GM06990 (cell line): ENCODE data around the gene LRP1.

Experiments used
- DNase-seq: peaks from one replicate; pipeline ENCODE4 v3.0.0-alpha.2; 2011; ENCODE audit not compliant: insufficient read length; ENCODE audit errors: extremely low read depth
- H3K27me3 ChIP-seq: replicated peaks from 2 replicates; pipeline ENCODE4 v1.6.0; 2011; ENCODE audit warnings: low read length; ENCODE audit not compliant: control insufficient read depth, insufficient read depth
- H3K36me3 ChIP-seq: 2 replicates; pipeline ENCODE4 v1.5.1; 2011; ENCODE audit warnings: low read length; ENCODE audit not compliant: control insufficient read depth, insufficient read depth
- H3K4me3 ChIP-seq: replicated peaks from 2 replicates; pipeline ENCODE4 v1.5.1; 2011; ENCODE audit warnings: low read depth, mild to moderate bottlenecking, control low read depth, low read length
- TF ChIP-seq, protein P1 (sequence below): IDR thresholded peaks from 2 replicates; pipeline ENCODE4 v1.5.1; 2011; ENCODE audit warnings: low read length, control low read depth, mild to moderate bottlenecking, inconsistent platforms; ENCODE audit not compliant: insufficient read depth, poor library complexity, severe bottlenecking

The LRP1 gene

DNA sequence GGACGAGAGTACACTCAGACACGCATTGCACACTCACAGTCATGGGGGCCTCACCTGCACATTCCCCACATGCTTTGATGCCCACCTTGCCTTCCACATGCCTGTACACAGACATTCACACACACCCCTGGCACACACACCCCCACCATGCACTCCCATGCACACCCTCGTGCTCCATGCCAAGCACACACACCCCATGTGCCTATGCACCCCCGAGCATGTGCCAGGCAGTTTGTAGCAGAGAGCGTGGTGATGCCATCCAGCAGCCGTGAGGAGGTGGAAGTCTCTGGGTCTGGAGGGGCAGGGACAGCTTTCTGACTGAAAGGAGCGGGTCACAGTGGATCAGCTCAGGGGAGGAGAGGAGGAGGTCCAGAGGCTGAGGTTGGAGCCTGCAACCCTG, 77.6 kb downstream of the LRP1 start:
- TF ChIP-seq, protein P1, sequence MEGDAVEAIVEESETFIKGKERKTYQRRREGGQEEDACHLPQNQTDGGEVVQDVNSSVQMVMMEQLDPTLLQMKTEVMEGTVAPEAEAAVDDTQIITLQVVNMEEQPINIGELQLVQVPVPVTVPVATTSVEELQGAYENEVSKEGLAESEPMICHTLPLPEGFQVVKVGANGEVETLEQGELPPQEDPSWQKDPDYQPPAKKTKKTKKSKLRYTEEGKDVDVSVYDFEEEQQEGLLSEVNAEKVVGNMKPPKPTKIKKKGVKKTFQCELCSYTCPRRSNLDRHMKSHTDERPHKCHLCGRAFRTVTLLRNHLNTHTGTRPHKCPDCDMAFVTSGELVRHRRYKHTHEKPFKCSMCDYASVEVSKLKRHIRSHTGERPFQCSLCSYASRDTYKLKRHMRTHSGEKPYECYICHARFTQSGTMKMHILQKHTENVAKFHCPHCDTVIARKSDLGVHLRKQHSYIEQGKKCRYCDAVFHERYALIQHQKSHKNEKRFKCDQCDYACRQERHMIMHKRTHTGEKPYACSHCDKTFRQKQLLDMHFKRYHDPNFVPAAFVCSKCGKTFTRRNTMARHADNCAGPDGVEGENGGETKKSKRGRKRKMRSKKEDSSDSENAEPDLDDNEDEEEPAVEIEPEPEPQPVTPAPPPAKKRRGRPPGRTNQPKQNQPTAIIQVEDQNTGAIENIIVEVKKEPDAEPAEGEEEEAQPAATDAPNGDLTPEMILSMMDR, result no peak
- DNase-seq, result no peak
- Histone ChIP-seq H3K4me3 (no peak overlapping the region), H3K27me3 (no peaks in the 10 kb centered on the region; the same call in 1 of the 2 replicates), H3K36me3 (no peaks in the 10 kb centered on the region)

DNA sequence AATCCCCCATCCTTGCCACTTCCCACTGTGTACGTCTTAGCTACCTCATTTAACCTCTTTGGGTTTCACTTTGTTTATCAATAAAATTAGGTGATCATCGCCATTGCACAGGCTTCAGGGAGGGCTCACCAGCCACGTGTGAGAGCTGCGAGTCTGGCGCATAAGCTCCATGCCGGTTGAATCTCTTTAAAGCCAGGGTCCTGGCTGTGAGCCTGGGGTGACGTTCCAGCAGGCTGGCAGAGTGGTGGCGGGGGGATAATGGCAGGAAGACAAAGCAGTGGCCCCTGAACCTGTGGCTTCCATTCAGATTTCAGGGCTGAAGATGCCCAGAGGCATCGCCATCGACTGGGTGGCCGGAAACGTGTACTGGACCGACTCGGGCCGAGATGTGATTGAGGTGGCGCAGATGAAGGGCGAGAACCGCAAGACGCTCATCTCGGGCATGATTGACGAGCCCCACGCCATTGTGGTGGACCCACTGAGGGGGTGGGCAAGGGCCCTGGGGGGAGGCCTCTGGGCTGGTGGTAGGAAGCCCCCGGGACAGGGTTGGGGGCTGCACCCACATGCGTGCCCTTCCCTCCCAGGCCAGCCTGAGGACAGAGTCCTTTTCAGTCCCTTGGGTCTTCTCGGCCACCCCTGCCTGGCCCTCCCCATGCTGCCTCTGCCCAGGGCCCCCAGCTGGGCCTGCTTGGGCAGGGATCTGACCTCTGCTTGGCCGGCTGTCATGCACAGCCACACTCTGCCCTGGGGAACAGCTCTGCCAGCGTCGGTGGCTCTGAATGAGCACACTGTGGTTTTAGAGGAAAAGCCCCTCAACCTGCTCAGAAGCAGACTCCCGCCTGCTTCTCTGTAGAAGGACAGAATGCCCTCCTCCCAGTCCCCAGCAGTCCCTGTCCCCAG, 79.7 kb downstream of the LRP1 start:
- Histone ChIP-seq H3K4me3 (no peak overlapping the region), H3K27me3 (no peaks in the 10 kb centered on the region; the same call in 1 of the 2 replicates), H3K36me3 (no peaks in the 10 kb centered on the region)
- TF ChIP-seq, protein P1, result no peak
- DNase-seq, result no peak

DNA sequence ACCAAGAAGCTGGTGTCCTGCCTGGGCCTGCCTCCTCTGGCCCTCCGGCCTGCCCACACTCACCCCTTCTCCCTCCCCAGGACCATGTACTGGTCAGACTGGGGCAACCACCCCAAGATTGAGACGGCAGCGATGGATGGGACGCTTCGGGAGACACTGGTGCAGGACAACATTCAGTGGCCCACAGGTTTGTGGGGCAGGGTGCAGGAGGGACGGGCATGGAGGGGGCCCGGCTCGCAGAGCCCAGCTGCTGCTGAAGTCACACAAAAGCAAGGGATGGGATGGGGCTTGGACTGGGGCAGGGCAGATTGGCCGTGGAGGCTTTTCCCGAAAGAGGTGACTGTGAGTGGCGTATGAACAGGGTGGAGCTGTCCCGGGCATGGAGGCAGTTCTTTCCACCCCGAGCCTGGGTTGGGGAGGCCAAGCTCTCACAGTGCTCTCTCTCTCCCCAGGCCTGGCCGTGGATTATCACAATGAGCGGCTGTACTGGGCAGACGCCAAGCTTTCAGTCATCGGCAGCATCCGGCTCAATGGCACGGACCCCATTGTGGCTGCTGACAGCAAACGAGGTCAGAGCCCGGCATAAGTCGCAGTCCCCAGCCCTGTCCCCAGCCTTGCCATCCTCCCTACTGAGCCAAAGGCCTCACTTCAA, 80.5 kb downstream of the LRP1 start:
- no peaks in the 10 kb centered on the region; the same call in 1 of the 2 replicates for H3K27me3 ChIP-seq

DNA sequence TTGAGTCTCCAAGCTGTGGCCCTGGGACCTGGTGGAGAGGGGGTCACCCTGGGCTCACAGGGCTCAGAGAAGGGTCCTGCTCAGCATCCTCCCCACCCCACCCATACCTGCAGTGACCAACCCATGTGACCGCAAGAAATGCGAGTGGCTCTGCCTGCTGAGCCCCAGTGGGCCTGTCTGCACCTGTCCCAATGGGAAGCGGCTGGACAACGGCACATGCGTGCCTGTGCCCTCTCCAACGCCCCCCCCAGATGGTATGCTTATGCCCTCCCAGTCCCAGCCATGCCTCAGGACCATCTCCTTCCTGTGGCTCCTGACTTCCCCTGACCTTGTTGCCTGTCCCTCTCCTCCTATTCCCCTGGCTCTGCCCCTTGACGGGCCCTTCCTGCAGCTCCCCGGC, 81.6 kb downstream of the LRP1 start:
- Histone ChIP-seq H3K36me3 (no peaks in the 10 kb centered on the region), H3K27me3 (peaks cover 1% of the 10 kb centered on the region), H3K4me3 (no peak overlapping the region)
- TF ChIP-seq, protein P1, result no peak
- DNase-seq, result no peak

More for the DNA sequence above, 80.5 kb downstream of the LRP1 start:
- TF ChIP-seq, protein P1, result no peak
- DNase-seq, result no peak
- H3K4me3 ChIP-seq, result no peak overlapping the region
- no peaks in the 10 kb centered on the region for H3K36me3 ChIP-seq

DNA sequence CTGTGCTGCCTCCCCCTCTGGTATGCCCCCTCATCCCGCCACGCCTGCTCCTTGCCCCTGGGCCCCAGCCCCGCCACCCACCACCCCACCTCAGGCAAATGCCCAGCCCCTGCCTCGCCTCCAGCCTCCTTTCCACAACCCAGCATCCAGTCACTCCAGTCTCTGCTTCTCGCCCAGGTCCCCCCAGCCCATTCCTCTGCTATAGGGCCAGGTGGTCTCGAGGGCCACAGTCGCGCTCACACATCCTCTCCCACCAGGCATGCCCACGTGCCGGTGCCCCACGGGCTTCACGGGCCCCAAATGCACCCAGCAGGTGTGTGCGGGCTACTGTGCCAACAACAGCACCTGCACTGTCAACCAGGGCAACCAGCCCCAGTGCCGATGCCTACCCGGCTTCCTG, 82.2 kb downstream of the LRP1 start:
- Histone ChIP-seq H3K36me3 (no peaks in the 10 kb centered on the region), H3K4me3 (no peak overlapping the region), H3K27me3 (peaks cover 2% of the 10 kb centered on the region)
- TF ChIP-seq, protein P1, result no peak
- no peak for DNase-seq
